PC-9 (cell line): ENCODE data around the gene PTPRA. TPM values are rescaled to one million over a fixed set of nuclear protein-coding genes. Genes with fewer than 3 reads are reported as not detected.

Source experiments
- BruUV-seq: library from RNA; stranded (reverse); fragments of 400-500 nt; replicated peaks from 2 replicates; lab custom pipeline; 2021; lab: Mats Ljungman, UMichigan
- CTCF ChIA-PET: fragments of 300-600 bp; sonication (Branson Sonifier 250); formaldehyde crosslinking; loops from one replicate; lab custom pipeline; 2022; ENCODE audit warnings: antibody characterized with exemption; lab: Charles Lee
- POLR2A ChIA-PET: fragments of 300-600 bp; sonication (Branson Sonifier 250); formaldehyde crosslinking; loops from one replicate; lab custom pipeline; 2022; ENCODE audit warnings: antibody characterized with exemption; ENCODE audit not compliant: unreplicated experiment; lab: Charles Lee
- DNase-seq, 2 experiments: peaks; one replicate each; pipeline versions ENCODE4 v3.0.0 to v3.0.0-alpha.2; 2015 to 2022; ENCODE audit warnings: mixed read lengths in 1 of 2
- H2AFZ ChIP-seq: fragments of 200-600 bp; sonication (generic); 2 replicates; pipeline ENCODE4 v1.8.1; 2017; ENCODE audit warnings: antibody characterized with exemption
- H3F3A ChIP-seq: fragments of 200-600 bp; sonication (generic); 2 replicates; pipeline ENCODE4 v1.8.1; 2017; ENCODE audit warnings: antibody characterized with exemption, mild to moderate bottlenecking, low read depth; ENCODE audit not compliant: insufficient read depth
- H3K27ac ChIP-seq: fragments of 200-600 bp; sonication (generic); 2 replicates; pipeline ENCODE4 v1.6.1; 2016; ENCODE audit warnings: mixed run types
- H3K27me3 ChIP-seq: fragments of 200-600 bp; sonication (generic); 2 replicates; pipeline ENCODE4 v1.6.1; 2016; ENCODE audit warnings: low read depth, mixed run types; ENCODE audit not compliant: insufficient read depth
- H3K36me3 ChIP-seq: fragments of 200-600 bp; sonication (generic); 2 replicates; pipeline ENCODE4 v1.6.1; 2016; ENCODE audit warnings: low read depth, mixed run types
- H3K4me1 ChIP-seq: fragments of 200-600 bp; sonication (generic); replicated peaks from 2 replicates; pipeline ENCODE4 v1.6.1; 2016; ENCODE audit warnings: mixed run types; ENCODE audit not compliant: insufficient read depth
- H3K4me2 ChIP-seq: fragments of 200-600 bp; sonication (generic); 2 replicates; pipeline ENCODE4 v1.6.1; 2017; ENCODE audit warnings: mixed run types
- H3K4me3 ChIP-seq: fragments of 200-600 bp; sonication (generic); 2 replicates; pipeline ENCODE4 v1.6.1; 2016; ENCODE audit warnings: mixed run types
- H3K79me2 ChIP-seq: fragments of 200-600 bp; sonication (generic); 2 replicates; pipeline ENCODE4 v1.6.1; 2017; ENCODE audit warnings: low read depth, mixed run types
- H3K9me2 ChIP-seq: fragments of 200-600 bp; sonication (generic); 2 replicates; pipeline ENCODE4 v1.8.1; 2017; ENCODE audit warnings: mild to moderate bottlenecking; ENCODE audit not compliant: insufficient read depth
- H3K9me3 ChIP-seq: fragments of 200-600 bp; sonication (generic); 2 replicates; pipeline ENCODE4 v1.8.1; 2016; ENCODE audit warnings: low read depth; ENCODE audit not compliant: insufficient read depth
- H4K20me1 ChIP-seq: fragments of 200-600 bp; sonication (generic); 2 replicates; pipeline ENCODE4 v1.8.1; 2017; ENCODE audit not compliant: insufficient read depth
- EZH2 ChIP-seq: fragments of 200-600 bp; sonication (generic); IDR thresholded peaks from 2 replicates; pipeline ENCODE4 v1.8.0; 2017; ENCODE audit warnings: antibody characterized with exemption, low read depth
- intact Hi-C: fragments of 100-400 bp; cut with micrococcal nuclease; formaldehyde crosslinking; loops from one replicate; pipeline ENCODE4 v1.10.0; 2022; ENCODE audit not compliant: unreplicated experiment
- total RNA-seq: library from RNA; stranded (reverse); gene quantifications from 2 replicates; pipeline ENCODE4 v1.2.3, GENCODE V29; 2021
- TF ChIP-seq, protein P1 (sequence below): fragments of 200-600 bp; sonication (generic); conservative IDR thresholded peaks from 2 replicates; pipeline ENCODE4 v1.6.1; 2017; ENCODE audit warnings: mixed run types, antibody characterized with exemption, mild to moderate bottlenecking, moderate library complexity

PTPRA gene
- total RNA-seq, 1 experiment from 2014 or later, result 48.8 TPM

DNA sequence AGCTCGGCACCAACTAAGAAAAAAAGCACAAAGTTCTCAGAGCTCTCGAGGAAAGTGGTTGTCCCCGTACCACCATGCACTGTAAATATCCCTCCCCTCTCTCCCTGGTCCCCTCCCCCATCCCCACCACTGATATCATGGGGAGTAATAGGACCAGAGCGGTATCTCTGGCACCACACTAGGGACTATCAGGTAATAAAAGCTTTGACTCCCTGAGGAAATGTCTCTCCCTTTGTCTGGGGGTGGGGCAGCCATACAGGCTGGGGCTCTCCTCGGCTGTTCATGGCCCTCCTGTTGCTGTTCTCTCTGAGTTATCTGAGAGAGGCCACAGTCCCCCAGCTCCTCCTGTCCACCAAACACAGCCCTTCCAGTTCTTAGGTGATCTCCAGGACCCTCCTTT is 165.2 kb downstream of the PTPRA start:
- H2AFZ ChIP-seq, result no peak overlapping the region
- no peaks in the 10 kb centered on the region for H4K20me1 ChIP-seq
- no peaks in the 10 kb centered on the region for H3K79me2 ChIP-seq
- no peaks in the 10 kb centered on the region for H3F3A ChIP-seq
- no peaks in the 10 kb centered on the region for H3K9me2 ChIP-seq
- no peak overlapping the region for H3K27ac ChIP-seq
- intact Hi-C loops, result no loop called here
- BruUV-seq, result no TSS peak
- H3K27me3 ChIP-seq, result no peaks in the 10 kb centered on the region
- no peaks in the 10 kb centered on the region for H3K36me3 ChIP-seq
- H3K4me3 ChIP-seq, result no peak overlapping the region
- DNase-seq, result no peak
- H3K4me2 ChIP-seq, result no peak overlapping the region
- H3K9me3 ChIP-seq, result no peaks in the 10 kb centered on the region
- no peaks in the 10 kb centered on the region for H3K4me1 ChIP-seq
- ChIA-PET CTCF (no interaction called here), POLR2A (no interaction called here)
- TF ChIP-seq, protein P1, sequence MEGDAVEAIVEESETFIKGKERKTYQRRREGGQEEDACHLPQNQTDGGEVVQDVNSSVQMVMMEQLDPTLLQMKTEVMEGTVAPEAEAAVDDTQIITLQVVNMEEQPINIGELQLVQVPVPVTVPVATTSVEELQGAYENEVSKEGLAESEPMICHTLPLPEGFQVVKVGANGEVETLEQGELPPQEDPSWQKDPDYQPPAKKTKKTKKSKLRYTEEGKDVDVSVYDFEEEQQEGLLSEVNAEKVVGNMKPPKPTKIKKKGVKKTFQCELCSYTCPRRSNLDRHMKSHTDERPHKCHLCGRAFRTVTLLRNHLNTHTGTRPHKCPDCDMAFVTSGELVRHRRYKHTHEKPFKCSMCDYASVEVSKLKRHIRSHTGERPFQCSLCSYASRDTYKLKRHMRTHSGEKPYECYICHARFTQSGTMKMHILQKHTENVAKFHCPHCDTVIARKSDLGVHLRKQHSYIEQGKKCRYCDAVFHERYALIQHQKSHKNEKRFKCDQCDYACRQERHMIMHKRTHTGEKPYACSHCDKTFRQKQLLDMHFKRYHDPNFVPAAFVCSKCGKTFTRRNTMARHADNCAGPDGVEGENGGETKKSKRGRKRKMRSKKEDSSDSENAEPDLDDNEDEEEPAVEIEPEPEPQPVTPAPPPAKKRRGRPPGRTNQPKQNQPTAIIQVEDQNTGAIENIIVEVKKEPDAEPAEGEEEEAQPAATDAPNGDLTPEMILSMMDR, result no peak
- no peak for TF ChIP-seq EZH2

DNA sequence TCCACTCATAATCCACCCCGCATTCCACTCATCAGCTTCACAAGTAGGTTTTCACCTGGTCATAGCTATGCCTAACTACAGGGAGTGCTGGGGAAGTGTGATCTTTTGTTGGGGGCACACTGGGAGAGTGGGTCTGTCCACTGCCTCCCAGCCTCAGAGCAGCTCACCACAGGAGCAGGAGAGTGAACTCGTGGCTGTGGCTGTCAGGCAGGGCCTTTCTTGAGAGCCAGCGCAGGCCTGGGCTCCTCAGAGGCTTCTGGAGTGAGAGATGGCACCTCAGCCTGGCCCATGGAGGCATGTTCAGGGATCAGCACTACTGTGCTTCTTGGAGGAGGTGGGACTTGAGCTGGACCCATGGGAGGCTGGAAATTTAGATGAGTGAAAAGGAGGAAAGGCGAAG is 166.1 kb downstream of the PTPRA start:
- H3K4me3 ChIP-seq, result no peak overlapping the region
- TF ChIP-seq, protein P1, result no peak
- no peak for TF ChIP-seq EZH2
- no peaks in the 10 kb centered on the region for H3K36me3 ChIP-seq
- no peaks in the 10 kb centered on the region for H3K9me3 ChIP-seq
- ChIA-PET CTCF (no interaction called here), POLR2A (no interaction called here)
- H3K4me2 ChIP-seq, result no peak overlapping the region
- H3K9me2 ChIP-seq, result no peaks in the 10 kb centered on the region
- H3K27me3 ChIP-seq, result no peaks in the 10 kb centered on the region
- no peaks in the 10 kb centered on the region for H3K79me2 ChIP-seq
- no peak overlapping the region for H2AFZ ChIP-seq
- H3F3A ChIP-seq, result no peaks in the 10 kb centered on the region
- no peak for DNase-seq
- H3K27ac ChIP-seq, result no peak overlapping the region
- intact Hi-C loops, result no loop called here
- H4K20me1 ChIP-seq, result no peaks in the 10 kb centered on the region
- H3K4me1 ChIP-seq, result no peaks in the 10 kb centered on the region
- BruUV-seq, result no TSS peak

DNA sequence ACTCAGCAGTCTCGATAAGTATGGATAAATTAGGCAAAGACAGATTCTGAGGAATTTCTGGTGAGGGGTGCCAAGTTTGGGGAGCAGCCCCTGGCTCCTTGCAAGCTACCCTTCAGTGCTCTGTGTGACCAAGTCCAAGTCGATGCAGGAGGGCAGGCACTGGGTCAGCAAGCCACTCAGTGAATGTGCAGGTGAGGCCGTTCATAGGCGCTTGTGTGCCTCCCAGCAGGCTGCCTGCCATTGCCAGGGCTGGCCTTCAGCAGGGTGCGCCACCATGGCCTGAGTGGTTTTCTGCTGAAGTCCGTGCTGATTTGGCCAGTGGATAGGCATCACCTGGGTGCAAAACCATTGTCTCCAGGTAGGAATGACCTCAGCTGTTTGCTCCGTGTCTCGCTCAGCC is 166.8 kb downstream of the PTPRA start:
- H3K27me3 ChIP-seq, result no peaks in the 10 kb centered on the region
- 0 out of 2 replicates have a peak, but pooled peaks cover 1% of the 10 kb centered on the region for H3K4me1 ChIP-seq
- TF ChIP-seq, protein P1, result no peak
- TF ChIP-seq EZH2, result no peak
- H4K20me1 ChIP-seq, result no peaks in the 10 kb centered on the region
- H3K79me2 ChIP-seq, result no peaks in the 10 kb centered on the region
- no peak overlapping the region for H3K4me3 ChIP-seq
- H3K9me2 ChIP-seq, result no peaks in the 10 kb centered on the region
- H2AFZ ChIP-seq, result no peak overlapping the region
- no peak overlapping the region for H3K4me2 ChIP-seq
- H3K36me3 ChIP-seq, result no peaks in the 10 kb centered on the region
- DNase-seq, result no peak
- ChIA-PET CTCF (no interaction called here), POLR2A (no interaction called here)
- H3K27ac ChIP-seq, result no peak overlapping the region
- BruUV-seq, result no TSS peak
- H3K9me3 ChIP-seq, result no peaks in the 10 kb centered on the region
- intact Hi-C loops, result no loop called here
- 0 out of 2 replicates have a peak, but pooled peaks cover 4% of the 10 kb centered on the region for H3F3A ChIP-seq
